ENCODE measurements around the gene HEPN1. TPM values are rescaled to one million over a fixed set of nuclear protein-coding genes. Genes with fewer than 3 reads are reported as not detected.

The HEPN1 gene
- total RNA-seq, 1 donor = under 0.01 TPM

DNA sequence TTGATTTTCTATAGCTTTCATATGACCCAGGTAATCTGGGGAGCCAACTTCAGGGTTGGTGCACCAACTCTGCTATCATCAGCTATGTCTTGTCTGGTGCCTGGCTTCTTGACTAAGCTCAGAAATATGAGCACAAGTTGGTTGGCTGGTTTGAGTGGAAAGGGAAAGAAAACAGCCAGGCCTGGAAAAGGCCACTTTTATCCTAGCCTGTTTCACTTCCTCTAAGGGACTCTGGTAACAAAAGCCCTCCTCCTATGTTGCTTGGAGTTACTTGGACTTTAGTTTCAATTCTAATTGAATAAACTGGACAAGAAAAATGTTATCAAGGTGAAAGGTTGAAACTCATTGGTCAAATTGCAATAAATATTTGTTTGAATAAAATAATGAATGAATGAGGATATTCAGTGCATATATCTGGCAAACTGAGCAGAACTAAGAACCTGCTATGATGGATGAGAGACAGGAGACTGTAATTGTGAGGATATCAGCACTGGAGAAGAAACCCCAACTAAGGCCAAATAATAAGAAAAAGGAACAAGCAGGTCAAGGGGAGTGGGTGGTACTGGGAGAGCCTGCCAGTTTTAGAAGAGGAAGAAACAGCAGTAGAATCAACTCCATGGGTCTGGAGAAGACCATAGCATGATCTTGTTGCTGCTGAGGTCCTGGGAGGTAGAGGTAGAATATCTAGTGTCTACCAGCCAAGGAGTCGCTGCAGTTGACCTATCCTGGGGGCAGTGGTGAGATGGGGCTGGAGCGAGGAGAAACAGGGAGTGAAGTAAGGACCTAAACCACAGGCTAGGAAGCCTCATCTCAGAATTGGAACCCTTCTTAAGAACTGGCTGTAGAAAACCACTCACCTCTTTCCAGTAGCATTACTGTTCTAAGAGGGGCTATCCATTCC is 29.6 kb upstream of the HEPN1 start:
- Histone ChIP-seq H3K4me3 (ENCODE audit: insufficient read depth, low read length) (no peak overlapping the region), H3K27me3 (ENCODE audit: insufficient read depth, low read length) (no peaks in the 10 kb centered on the region), H3K9me3 (ENCODE audit: low read depth, low read length) (no peaks in the 10 kb centered on the region), H4K20me1 (ENCODE audit: insufficient read depth, low read length) (no peaks in the 10 kb centered on the region), H3K27ac (ENCODE audit: low read depth, low read length) (no peak overlapping the region), H3K36me3 (ENCODE audit: insufficient read depth, low read length) (no peaks in the 10 kb centered on the region), H3K79me2 (ENCODE audit: insufficient read depth, low read length) (no peaks in the 10 kb centered on the region), H2AFZ (ENCODE audit: low read length) (no peak overlapping the region), H3K4me2 (ENCODE audit: insufficient read depth, low read length) (no peak overlapping the region), H3K4me1 (ENCODE audit: insufficient read depth, low read length) (peaks cover under 1% of the 10 kb centered on the region)
- peak; percentile 30 for DNase-seq (ENCODE audit: insufficient read length, low spot score, missing footprints)
- TF ChIP-seq, protein P1, sequence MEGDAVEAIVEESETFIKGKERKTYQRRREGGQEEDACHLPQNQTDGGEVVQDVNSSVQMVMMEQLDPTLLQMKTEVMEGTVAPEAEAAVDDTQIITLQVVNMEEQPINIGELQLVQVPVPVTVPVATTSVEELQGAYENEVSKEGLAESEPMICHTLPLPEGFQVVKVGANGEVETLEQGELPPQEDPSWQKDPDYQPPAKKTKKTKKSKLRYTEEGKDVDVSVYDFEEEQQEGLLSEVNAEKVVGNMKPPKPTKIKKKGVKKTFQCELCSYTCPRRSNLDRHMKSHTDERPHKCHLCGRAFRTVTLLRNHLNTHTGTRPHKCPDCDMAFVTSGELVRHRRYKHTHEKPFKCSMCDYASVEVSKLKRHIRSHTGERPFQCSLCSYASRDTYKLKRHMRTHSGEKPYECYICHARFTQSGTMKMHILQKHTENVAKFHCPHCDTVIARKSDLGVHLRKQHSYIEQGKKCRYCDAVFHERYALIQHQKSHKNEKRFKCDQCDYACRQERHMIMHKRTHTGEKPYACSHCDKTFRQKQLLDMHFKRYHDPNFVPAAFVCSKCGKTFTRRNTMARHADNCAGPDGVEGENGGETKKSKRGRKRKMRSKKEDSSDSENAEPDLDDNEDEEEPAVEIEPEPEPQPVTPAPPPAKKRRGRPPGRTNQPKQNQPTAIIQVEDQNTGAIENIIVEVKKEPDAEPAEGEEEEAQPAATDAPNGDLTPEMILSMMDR (IDR thresholded peaks at IDR 0.05; ENCODE audit: extremely low read depth, low read depth, low read length) = no peak

DNA sequence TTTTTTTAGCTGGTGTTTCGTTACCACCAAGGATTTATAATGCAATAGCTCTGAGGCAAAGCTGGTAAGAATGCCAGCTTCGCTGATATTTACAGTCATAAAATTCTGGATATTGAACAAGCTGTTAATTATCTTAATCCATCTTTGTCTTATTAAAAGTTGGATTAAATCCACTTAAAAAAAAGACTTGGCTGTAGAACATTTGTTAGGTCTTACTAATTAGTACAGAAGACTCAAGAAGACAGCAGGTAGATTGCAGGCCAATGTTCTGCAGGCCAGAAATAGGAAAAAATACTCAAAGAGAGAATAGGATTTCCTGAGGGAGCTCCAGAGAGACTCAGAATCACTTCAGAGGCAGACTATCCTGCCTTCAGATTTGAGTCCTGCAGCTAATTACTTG is 28.9 kb upstream of the HEPN1 start:
- no peak for DNase-seq (ENCODE audit: insufficient read length, low spot score, missing footprints)
- Histone ChIP-seq H3K36me3 (ENCODE audit: insufficient read depth, low read length) (no peaks in the 10 kb centered on the region), H3K27me3 (ENCODE audit: insufficient read depth, low read length) (no peaks in the 10 kb centered on the region), H3K9me3 (ENCODE audit: low read depth, low read length) (no peaks in the 10 kb centered on the region), H3K4me2 (ENCODE audit: insufficient read depth, low read length) (no peak overlapping the region), H3K4me3 (ENCODE audit: insufficient read depth, low read length) (no peak overlapping the region), H3K4me1 (ENCODE audit: insufficient read depth, low read length) (peaks cover 3% of the 10 kb centered on the region), H2AFZ (ENCODE audit: low read length) (no peak overlapping the region), H4K20me1 (ENCODE audit: insufficient read depth, low read length) (no peaks in the 10 kb centered on the region), H3K79me2 (ENCODE audit: insufficient read depth, low read length) (no peaks in the 10 kb centered on the region), H3K27ac (ENCODE audit: low read depth, low read length) (no peak overlapping the region)
- TF ChIP-seq, protein P1 (IDR thresholded peaks at IDR 0.05; ENCODE audit: extremely low read depth, low read depth, low read length) = no peak

DNA sequence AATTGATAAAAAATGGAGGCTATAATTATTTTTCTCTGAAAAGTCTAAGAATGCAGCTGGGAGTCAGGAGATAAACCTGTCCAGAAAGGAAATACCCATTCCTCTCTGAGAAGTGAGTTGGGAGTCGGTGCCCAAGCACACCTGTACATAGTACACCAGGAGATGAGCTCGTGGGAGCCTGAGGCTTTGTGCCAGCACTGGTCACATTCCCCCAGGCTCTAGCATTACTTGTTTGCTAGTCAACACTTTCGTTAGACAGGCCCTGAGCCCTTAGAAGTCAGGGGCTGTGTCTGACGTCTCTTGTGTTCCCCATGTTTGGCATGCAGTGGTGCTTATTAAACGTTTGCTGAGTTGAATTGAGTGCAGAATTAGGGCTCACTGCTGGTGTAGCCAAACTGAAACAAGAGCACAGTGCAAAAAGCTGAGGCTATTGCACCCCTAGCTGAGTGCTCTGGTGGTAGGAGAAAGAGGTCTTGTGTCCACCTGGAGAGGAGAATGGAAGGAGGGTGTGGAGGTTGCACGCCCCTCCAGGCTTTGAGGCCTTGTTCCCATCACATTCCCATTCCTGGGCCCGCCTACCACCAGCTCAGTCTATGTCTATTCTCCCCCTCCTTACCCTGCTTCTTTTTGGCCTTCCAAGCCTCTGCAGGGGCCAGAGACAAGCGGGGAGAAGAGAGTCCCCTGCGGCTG is 28.2 kb upstream of the HEPN1 start:
- H3K27me3 ChIP-seq (ENCODE audit: insufficient read depth, low read length) = no peaks in the 10 kb centered on the region
- H3K79me2 ChIP-seq (ENCODE audit: insufficient read depth, low read length) = no peaks in the 10 kb centered on the region
- H3K4me1 ChIP-seq (ENCODE audit: insufficient read depth, low read length) = peaks cover 3% of the 10 kb centered on the region
- no peaks in the 10 kb centered on the region for H3K9me3 ChIP-seq (ENCODE audit: low read depth, low read length)
- TF ChIP-seq, protein P1 (IDR thresholded peaks at IDR 0.05; ENCODE audit: extremely low read depth, low read depth, low read length) = no peak
- no peak overlapping the region for H2AFZ ChIP-seq (ENCODE audit: low read length)
- H4K20me1 ChIP-seq (ENCODE audit: insufficient read depth, low read length) = no peaks in the 10 kb centered on the region
- H3K36me3 ChIP-seq (ENCODE audit: insufficient read depth, low read length) = no peaks in the 10 kb centered on the region
- peak; percentile 63 for DNase-seq (ENCODE audit: insufficient read length, low spot score, missing footprints)
- no peak overlapping the region for H3K4me3 ChIP-seq (ENCODE audit: insufficient read depth, low read length)
- H3K4me2 ChIP-seq (ENCODE audit: insufficient read depth, low read length) = no peak overlapping the region
- no peak overlapping the region for H3K27ac ChIP-seq (ENCODE audit: low read depth, low read length)

- H3K4me3 ChIP-seq (ENCODE audit: insufficient read depth, low read length) = no peak overlapping the region
- peaks cover 3% of the 10 kb centered on the region for H3K4me1 ChIP-seq (ENCODE audit: insufficient read depth, low read length)
- H3K79me2 ChIP-seq (ENCODE audit: insufficient read depth, low read length) = no peaks in the 10 kb centered on the region
- TF ChIP-seq, protein P1 (IDR thresholded peaks at IDR 0.05; ENCODE audit: extremely low read depth, low read depth, low read length) = peak; percentile 11
- no peak overlapping the region for H3K27ac ChIP-seq (ENCODE audit: low read depth, low read length)
- H3K27me3 ChIP-seq (ENCODE audit: insufficient read depth, low read length) = no peaks in the 10 kb centered on the region
- no peaks in the 10 kb centered on the region for H3K9me3 ChIP-seq (ENCODE audit: low read depth, low read length)
- peak; percentile 54 for DNase-seq (ENCODE audit: insufficient read length, low spot score, missing footprints)
- H3K36me3 ChIP-seq (ENCODE audit: insufficient read depth, low read length) = no peaks in the 10 kb centered on the region
- H3K4me2 ChIP-seq (ENCODE audit: insufficient read depth, low read length) = no peak overlapping the region
- H4K20me1 ChIP-seq (ENCODE audit: insufficient read depth, low read length) = no peaks in the 10 kb centered on the region
- H2AFZ ChIP-seq (ENCODE audit: low read length) = peak overlapping the region; percentile 7
Observed at GRCh38 chr11:124891373-124891861, 27.6 kb upstream of the HEPN1 start.

Measured in osteoblast (primary cell).